Measurements from ENCODE around the gene OR2F2.

GRCh38 chr7:143909863-143910262, 25.2 kb upstream of the OR2F2 start:
- TF ChIP-seq CTCF (IDR thresholded peaks at IDR 0.05; ENCODE audit: low read length) = no peak
- no peak for TF ChIP-seq EZH2 (optimal IDR thresholded peaks at IDR 0.05; ENCODE audit: low read depth, low read length)

Data from MM.1S (cell line).